LoVo (cell line): ENCODE measurements around the gene ZCCHC9.

Experiments used
- DNase-seq: peaks from one replicate; pipeline ENCODE4 v3.0.0-alpha.2; 2016; ENCODE audit warnings: low spot score

The ZCCHC9 gene

DNA sequence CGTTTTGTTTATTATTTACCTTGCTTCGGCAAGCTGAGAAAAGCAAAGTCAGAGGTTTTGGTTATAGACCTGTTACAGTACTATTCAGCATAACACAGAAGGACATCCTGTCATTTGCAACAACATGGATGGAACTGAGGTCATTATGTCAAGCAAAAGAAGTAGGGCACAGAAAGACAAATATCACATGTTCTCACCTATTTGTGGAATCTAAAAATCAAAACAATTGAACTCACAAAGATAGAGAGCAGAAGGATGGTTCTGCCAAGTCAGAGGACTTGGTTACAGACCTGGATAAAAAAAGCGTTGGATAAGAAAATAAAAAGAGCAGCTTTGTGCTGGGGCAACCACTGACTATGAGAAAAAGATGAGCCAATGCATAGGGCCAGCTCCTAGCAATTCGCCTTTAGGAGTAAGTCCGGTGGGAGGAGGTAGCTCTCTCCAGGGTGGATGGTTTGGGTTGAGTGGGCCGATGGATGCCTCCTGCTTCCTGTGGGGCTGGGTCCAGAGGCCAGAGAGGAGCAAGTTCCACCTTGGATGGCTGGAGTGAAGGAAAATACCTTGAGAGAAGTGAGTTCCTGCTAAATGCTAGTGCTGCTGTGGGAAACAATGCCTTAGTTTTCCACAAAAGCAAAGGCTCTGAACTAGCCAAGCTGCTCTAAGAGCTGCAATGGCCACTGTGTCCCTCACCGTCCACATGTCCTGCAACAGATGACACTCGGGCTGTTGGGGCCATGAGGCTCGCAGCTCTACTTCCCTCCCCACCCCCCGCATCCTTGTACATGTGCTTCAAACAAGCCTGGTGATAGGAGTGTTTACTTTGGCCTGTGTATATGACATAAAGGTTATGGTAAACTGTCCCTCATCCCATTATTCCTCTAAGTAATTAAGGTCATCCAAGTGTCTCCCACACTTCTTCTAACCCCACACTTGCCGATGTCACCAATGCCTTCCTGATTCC is 54.2 kb downstream of the ZCCHC9 start:
- DNase-seq = no peak

DNA sequence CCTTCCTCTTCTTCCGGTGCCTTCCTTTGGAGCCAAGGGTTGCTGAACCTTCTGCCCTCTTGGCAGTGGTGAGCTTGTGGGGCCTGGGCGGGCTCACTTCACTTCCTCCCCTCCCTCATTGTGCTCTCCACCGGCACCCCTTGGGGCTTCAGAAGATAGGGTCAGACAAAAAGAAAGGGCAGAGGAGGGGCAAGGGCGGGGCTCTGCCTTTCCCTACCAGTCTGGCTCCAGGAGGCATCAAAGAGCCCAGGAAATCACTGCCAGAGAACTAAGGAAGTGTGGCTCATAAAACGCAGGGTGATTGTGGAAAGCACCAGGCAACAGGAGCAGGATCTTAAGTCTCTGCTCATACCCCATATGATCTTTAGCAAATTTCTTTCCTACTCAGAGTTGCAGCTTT is 57.7 kb downstream of the ZCCHC9 start:
- no peak for DNase-seq

DNA sequence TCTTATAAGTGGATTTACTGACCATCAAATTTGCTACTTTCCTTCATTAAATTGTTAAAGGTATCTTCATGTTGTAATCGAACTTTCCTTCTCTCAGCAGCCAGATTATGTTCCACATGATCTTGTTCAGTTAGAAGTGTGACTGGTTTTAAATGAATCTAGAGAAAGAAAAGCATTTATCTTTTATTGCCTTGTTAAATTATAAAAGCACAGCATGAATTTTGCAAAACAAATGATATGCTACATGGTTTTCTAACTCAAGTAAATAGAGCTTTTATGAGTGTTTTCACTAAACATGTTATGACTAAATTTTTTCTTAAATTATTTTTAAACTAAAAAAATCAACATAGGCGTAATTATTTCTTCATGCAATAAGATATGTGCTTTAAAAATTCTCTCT is 58.5 kb downstream of the ZCCHC9 start:
- DNase-seq = no peak

DNA sequence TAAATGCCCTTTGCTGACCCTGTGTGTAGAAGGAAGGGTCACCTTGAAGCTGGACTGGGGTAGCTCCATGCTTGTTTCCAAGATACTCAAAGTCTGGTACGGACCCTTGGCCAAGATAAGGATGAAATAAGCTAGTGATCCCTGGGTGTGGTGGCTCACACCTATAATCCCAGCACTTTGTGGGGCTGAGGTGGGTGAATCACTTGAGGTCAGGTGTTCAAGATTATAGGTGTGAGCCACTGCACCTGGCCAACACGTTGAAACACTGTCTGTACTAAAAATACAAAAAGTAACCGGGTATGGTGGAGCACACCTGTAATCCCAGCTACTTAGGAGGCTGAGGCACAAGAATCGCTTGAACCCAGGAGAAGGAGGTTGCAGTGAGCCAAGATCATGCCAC is 59.3 kb downstream of the ZCCHC9 start:
- no peak for DNase-seq

DNA sequence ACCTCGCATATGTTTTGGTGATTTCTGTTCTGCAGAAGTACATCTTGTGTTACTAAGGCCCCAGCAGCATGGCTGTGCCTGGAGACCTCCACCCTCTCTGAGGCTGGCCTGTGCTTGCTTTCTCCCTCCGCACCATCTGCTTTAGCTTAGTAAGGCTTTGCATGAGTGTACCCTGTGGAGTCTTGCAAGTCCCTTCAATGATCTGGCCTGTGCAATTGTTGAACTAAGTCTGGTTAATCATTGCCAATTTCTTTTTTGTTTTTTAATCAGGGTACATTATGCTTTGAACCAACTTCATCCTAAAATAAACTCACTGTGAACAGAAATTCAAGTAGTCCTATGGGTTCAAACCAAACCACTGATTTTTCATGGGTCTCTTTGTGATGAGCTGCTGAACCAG is 60.2 kb downstream of the ZCCHC9 start:
- DNase-seq = no peak
